ENCODE results near the gene CHSY1.

DNA sequence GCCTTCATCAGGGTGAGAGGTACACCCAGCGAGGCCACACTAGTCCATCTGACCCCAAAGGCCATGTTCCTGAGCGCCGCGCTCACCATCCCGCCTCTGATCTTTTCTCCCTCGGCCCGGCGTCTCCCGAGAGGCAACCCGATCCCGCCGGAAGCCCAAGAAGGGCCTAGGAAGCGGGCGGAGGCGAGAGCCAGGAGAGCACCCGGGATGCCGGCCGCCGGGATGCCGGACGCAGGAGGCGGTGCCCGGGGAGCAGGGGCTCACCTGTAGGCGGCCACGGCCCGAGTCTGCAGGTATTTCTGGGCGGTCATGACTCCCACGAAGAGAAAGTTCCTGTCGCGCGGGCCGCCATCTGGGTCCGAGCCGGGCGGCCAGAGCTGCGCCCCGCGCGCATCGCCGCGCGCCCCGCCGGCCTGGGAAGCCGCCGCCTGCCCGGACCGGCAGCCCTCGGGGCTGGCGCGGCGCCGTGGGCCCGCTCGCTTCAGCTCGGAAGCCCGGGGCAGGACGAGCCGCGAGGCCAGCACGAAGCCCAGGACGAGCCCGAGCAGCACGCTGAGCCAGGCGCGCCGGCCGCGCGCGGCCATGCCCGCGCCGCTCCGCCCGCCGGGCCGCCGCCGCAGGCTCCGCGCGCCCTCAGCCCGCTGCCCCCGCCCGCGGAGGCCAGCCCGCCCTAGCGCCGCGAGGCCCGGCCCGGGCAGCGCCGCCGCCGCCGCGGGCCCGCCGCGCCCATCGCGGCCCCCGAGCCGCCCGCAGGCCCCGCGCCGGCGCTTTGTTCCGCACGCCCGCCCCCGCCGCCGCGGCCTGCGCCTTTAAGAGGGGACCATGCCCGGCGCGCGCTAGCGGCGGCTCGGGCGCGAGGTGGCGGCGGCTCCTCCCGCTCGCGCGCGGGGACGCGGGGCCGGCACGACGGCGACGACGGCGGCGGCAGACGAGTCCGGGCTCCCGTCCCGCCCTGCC, 697 bp downstream of the CHSY1 start:
- TF ChIP-seq, protein P1, sequence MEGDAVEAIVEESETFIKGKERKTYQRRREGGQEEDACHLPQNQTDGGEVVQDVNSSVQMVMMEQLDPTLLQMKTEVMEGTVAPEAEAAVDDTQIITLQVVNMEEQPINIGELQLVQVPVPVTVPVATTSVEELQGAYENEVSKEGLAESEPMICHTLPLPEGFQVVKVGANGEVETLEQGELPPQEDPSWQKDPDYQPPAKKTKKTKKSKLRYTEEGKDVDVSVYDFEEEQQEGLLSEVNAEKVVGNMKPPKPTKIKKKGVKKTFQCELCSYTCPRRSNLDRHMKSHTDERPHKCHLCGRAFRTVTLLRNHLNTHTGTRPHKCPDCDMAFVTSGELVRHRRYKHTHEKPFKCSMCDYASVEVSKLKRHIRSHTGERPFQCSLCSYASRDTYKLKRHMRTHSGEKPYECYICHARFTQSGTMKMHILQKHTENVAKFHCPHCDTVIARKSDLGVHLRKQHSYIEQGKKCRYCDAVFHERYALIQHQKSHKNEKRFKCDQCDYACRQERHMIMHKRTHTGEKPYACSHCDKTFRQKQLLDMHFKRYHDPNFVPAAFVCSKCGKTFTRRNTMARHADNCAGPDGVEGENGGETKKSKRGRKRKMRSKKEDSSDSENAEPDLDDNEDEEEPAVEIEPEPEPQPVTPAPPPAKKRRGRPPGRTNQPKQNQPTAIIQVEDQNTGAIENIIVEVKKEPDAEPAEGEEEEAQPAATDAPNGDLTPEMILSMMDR (conservative IDR thresholded peaks at IDR 0.05) = no peak
- peak; percentile 56 for TF ChIP-seq ZFX (IDR thresholded peaks at IDR 0.05)
